Globus pallidus (tissue), 1 donor: ENCODE data around the gene AK8.

ENCODE experiments used
- DNase-seq: peaks from one replicate; pipeline ENCODE4 v3.0.0-alpha.2; 2015; ENCODE audit warnings: low spot score

Gene AK8

GRCh38 chr9:132825430-132825829 is 52.7 kb downstream of the AK8 start:
- DNase-seq, result no peak

- no peak for DNase-seq
These were observed 53.1 kb downstream of the AK8 start for GRCh38 chr9:132824951-132825350.

GRCh38 chr9:132824151-132824550 is 53.9 kb downstream of the AK8 start:
- DNase-seq, result no peak

- DNase-seq, result no peak
These were observed 54.5 kb downstream of the AK8 start for GRCh38 chr9:132823370-132824145.

GRCh38 chr9:132820169-132820944 is 57.7 kb downstream of the AK8 start:
- no peak for DNase-seq

- DNase-seq, result no peak
These were observed 59.5 kb downstream of the AK8 start for GRCh38 chr9:132818588-132818987.

GRCh38 chr9:132814937-132815336 is 63.1 kb downstream of the AK8 start:
- DNase-seq, result no peak

- DNase-seq, result no peak
These were observed 64.8 kb downstream of the AK8 start for GRCh38 chr9:132813115-132813771.

GRCh38 chr9:132811985-132812384 is 66.1 kb downstream of the AK8 start:
- DNase-seq, result no peak

- no peak for DNase-seq
These were observed 67.8 kb downstream of the AK8 start for GRCh38 chr9:132810314-132810713.

GRCh38 chr9:132809677-132810271 is 68.3 kb downstream of the AK8 start:
- DNase-seq, result no peak

GRCh38 chr9:132808645-132809044 is 69.4 kb downstream of the AK8 start:
- DNase-seq, result no peak

- DNase-seq, result no peak
These were observed 71.2 kb downstream of the AK8 start for GRCh38 chr9:132806723-132807421.

- no peak for DNase-seq
These were observed 71.8 kb downstream of the AK8 start for GRCh38 chr9:132806306-132806705.

- no peak for DNase-seq
These were observed 73.3 kb downstream of the AK8 start for GRCh38 chr9:132804576-132805295.

- no peak for DNase-seq
These were observed 75.8 kb downstream of the AK8 start for GRCh38 chr9:132802121-132802795.

GRCh38 chr9:132801659-132802058 is 76.4 kb downstream of the AK8 start:
- DNase-seq, result no peak

GRCh38 chr9:132800038-132800648 is 77.9 kb downstream of the AK8 start:
- peak; percentile 71 for DNase-seq

- DNase-seq, result no peak
These were observed 79.0 kb downstream of the AK8 start for GRCh38 chr9:132798817-132799790.
